Progenitor cell of endocrine pancreas (in vitro differentiated cells): ENCODE results near the gene SRSF2. TPM values are rescaled to one million over a fixed set of nuclear protein-coding genes. Genes with fewer than 3 reads are reported as not detected.
"Not testable (repeated sequence)": the region's sequence is repeated elsewhere in the genome, so short reads cannot be mapped to it uniquely, and the experiment has no call there.

Experiments
- DNase-seq: peaks from one replicate; pipeline ENCODE4 v3.0.0; 2021; ENCODE audit warnings: low spot score; ENCODE audit not compliant: unreplicated experiment
- H3K27ac Mint-ChIP-seq: 2 replicates; pipeline ENCODE4 v1.8.0; 2021; ENCODE audit warnings: mild to moderate bottlenecking, moderate library complexity, mixed read lengths
- H3K27me3 Mint-ChIP-seq: 2 replicates; pipeline ENCODE4 v1.8.0; 2021; ENCODE audit warnings: mixed read lengths
- H3K36me3 Mint-ChIP-seq: 2 replicates; pipeline ENCODE4 v1.8.0; 2022; ENCODE audit warnings: mixed read lengths; ENCODE audit not compliant: insufficient read depth
- H3K4me1 Mint-ChIP-seq: 2 replicates; pipeline ENCODE4 v1.8.0; 2021; ENCODE audit warnings: low read depth, mixed read lengths
- H3K4me3 Mint-ChIP-seq: 2 replicates; pipeline ENCODE4 v1.8.0; 2021; ENCODE audit warnings: low read depth, mild to moderate bottlenecking, moderate library complexity, mixed read lengths
- H3K9me3 Mint-ChIP-seq: 2 replicates; pipeline ENCODE4 v1.8.0; 2021; ENCODE audit warnings: low read depth, mixed read lengths
- total RNA-seq: library from RNA; stranded (reverse); gene quantifications from 2 replicates; pipeline ENCODE4 v1.2.1, GENCODE V29; 2021
- TF ChIP-seq, protein P1 (sequence below): fragments of 200-600 bp; sonication (generic); IDR thresholded peaks from one replicate; pipeline ENCODE4 v1.5.0; 2021; ENCODE audit warnings: antibody characterized with exemption, mild to moderate bottlenecking; ENCODE audit not compliant: unreplicated experiment

Gene SRSF2
- total RNA-seq, 1 donor from 2014 or later, result 265 TPM

DNA sequence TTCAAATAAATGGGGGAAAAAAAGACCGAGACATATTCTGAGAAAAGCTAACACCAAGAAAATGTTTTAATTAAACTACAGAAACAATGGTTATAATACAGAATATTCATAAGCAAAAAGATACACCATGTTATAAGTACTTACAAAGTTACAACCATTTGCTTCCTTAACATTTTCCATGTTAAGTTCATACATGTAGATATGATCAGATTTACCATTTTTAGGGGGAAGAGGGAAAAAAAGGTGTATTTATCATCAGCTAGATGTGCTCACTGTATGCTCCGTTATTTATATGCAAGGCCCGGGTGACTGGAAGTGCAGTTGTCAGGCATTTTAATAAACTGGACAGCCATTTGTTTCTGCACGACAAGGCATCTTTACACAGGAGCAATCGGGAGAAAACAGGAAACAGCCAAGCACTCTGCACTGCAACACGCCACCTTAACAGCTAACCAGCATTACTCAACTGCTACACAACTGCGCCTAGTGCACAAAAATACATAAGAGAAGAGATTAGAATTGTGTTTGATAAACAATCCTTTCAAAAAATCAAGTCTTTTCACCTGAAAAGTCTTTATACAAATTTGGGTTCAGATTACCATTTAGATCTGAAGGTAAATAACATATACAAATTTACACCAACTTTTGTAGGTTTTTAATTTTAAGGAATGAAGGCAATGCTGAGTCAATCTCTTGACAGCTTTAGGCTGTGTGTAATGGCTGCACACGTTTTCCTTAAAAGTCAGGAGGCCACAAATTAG is 2.9 kb downstream of the SRSF2 start:
- Mint-ChIP-seq H3K4me1 (peaks cover 38% of the 10 kb centered on the region), H3K4me3 (peak overlapping the region; percentile 99), H3K36me3 (peaks cover 27% of the 10 kb centered on the region), H3K27me3 (no peaks in the 10 kb centered on the region), H3K9me3 (no peaks in the 10 kb centered on the region), H3K27ac (peak overlapping the region; percentile 76)
- TF ChIP-seq, protein P1, sequence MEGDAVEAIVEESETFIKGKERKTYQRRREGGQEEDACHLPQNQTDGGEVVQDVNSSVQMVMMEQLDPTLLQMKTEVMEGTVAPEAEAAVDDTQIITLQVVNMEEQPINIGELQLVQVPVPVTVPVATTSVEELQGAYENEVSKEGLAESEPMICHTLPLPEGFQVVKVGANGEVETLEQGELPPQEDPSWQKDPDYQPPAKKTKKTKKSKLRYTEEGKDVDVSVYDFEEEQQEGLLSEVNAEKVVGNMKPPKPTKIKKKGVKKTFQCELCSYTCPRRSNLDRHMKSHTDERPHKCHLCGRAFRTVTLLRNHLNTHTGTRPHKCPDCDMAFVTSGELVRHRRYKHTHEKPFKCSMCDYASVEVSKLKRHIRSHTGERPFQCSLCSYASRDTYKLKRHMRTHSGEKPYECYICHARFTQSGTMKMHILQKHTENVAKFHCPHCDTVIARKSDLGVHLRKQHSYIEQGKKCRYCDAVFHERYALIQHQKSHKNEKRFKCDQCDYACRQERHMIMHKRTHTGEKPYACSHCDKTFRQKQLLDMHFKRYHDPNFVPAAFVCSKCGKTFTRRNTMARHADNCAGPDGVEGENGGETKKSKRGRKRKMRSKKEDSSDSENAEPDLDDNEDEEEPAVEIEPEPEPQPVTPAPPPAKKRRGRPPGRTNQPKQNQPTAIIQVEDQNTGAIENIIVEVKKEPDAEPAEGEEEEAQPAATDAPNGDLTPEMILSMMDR, result no peak
- DNase-seq, result no peak

DNA sequence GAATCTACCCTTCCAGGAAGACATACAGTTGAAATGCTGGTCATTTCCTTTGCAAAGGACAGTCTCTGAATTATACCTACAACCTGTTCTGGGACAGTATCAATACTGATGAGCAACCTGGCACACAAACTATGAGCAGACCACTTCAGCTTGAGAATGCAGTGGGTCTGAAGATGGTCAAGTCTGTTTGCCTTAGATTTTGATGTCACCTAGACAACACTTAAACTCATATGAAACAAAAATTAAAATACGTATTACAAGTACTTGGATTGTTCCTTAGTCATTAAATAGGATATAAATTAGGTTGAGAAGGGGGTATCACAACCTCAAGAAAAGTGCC is 3.5 kb downstream of the SRSF2 start:
- Mint-ChIP-seq H3K27ac (peak overlapping the region; percentile 47), H3K4me3 (peak overlapping the region; percentile 99), H3K27me3 (no peaks in the 10 kb centered on the region), H3K36me3 (peaks cover 27% of the 10 kb centered on the region), H3K4me1 (peaks cover 32% of the 10 kb centered on the region), H3K9me3 (no peaks in the 10 kb centered on the region)
- TF ChIP-seq, protein P1, result no peak
- DNase-seq, result no peak

DNA sequence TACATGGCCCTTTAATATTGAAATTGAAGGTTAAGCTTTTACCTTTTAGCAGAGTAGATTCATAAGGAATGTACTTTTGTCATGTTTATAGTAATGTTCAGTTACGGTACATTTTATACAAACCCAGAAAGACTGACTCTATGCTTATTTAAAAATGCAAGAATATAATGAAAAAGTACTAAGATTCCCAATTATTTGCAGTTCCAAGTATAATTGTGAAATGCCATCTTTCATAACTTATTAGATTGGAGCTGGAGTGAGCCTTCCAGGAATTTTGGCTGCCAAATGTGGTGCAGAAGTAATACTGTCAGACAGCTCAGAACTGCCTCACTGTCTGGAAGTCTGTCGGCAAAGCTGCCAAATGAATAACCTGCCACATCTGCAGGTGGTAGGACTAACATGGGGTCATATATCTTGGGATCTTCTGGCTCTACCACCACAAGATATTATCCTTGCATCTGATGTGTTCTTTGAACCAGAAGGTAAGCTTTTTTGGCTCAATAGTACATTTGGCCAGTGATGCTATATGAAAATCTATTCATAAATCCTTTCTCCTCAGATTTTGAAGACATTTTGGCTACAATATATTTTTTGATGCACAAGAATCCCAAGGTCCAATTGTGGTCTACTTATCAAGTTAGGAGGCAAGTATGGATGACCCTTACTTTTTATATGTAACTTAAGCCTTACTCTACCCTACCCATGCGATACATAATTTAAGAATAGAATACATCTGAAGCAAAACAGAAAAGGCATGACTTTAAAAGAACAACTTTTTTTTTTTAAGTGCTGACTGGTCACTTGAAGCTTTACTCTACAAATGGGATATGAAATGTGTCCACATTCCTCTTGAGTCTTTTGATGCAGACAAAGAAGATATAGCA is 4.2 kb downstream of the SRSF2 start:
- H3K4me1 Mint-ChIP-seq, result peaks cover 27% of the 10 kb centered on the region
- H3K36me3 Mint-ChIP-seq, result peaks cover 27% of the 10 kb centered on the region
- peak overlapping the region; percentile 47 for H3K27ac Mint-ChIP-seq
- no peaks in the 10 kb centered on the region for H3K9me3 Mint-ChIP-seq
- H3K4me3 Mint-ChIP-seq, result peak overlapping the region; percentile 99
- no peak for DNase-seq
- no peaks in the 10 kb centered on the region for H3K27me3 Mint-ChIP-seq
- TF ChIP-seq, protein P1, result no peak

DNA sequence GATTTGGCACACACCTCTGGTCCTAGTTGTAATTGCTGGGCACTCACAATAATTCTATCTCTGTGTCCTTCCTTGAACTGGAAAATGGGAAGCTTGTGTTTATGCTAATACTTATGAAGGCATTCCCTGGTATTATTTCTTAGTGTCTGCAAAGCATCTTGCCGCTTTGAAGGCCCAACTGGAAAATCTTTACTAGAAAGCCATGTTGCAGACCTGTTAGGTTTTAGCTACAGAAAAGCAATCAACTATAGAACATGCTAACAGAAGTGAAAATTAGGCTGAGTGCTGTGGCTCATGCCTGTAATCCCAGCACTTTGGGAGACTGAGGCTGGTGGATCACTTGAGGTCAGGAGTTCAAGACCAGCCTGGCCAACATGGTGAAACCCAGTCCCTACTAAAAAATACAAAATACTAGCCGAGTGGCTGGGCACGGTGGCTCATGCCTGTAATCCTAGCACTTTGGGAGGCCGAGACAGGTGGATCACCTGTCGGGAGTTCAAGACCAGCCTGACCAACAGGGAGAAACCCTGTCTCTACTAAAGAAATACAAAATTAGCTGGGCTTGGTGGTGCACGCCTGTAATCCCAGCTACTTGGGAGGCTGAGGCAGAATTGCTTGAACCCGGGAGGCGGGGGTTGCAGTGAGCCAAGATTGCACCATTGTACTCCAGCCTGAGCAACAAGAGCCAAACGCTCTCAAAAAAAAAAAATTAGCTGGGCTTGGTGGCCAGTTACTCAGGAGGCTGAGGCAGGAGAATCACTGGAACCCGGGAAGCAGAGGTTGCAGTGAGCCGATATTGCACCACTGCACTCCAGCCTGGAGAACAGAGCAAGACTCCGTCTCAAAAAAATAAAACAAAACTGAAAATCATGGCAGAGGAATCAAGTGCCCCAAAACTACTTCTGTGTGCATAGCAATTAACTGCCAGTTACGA is 5.1 kb downstream of the SRSF2 start:
- H3K27me3 Mint-ChIP-seq, H3K27ac Mint-ChIP-seq, H3K9me3 Mint-ChIP-seq, DNase-seq, H3K4me3 Mint-ChIP-seq: not testable (repeated sequence)
- peaks cover 27% of the 10 kb centered on the region for H3K36me3 Mint-ChIP-seq
- peaks cover 32% of the 10 kb centered on the region for H3K4me1 Mint-ChIP-seq

DNA sequence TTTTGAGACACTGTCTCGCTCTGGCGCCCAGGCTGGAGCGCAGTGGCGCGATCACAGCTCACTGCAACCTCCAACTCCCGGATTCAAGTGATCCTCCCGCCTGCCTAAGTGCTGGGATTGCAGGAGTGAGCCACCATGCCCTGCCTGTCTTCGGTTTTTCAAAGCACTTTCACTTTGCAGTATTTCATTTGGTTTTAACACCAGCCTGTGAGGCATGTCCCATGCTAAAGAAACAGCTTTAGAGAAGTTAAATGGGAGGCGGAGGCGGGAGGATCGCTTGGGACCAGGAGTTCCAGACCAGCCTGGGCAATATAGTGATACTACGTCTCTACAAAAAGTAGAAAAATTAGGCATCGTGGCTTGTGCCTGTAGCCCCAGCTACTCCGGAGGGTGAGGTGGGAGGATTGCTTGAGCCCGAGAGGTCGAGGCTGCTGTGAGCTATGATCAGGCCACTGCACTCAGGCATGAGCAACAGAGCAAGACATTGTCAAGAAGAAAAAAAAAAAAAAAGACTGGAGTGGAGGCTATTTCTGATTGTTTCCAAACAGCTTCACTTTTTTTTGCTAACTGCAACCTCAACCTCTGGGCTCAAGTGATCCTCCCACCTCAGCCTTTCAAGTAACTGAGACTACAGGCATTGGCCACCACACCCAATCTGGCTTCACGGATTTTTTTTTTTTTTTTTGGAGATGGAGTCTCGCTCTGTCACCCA is 9.2 kb downstream of the SRSF2 start:
- peaks cover 14% of the 10 kb centered on the region for H3K4me1 Mint-ChIP-seq
- no peaks in the 10 kb centered on the region for H3K27me3 Mint-ChIP-seq
- TF ChIP-seq, protein P1, result no peak
- H3K36me3 Mint-ChIP-seq, result peaks cover 5% of the 10 kb centered on the region
- no peak for DNase-seq
- H3K9me3 Mint-ChIP-seq, result no peaks in the 10 kb centered on the region
- H3K27ac Mint-ChIP-seq, result peak overlapping the region; percentile 98
- peak overlapping the region; percentile 95 for H3K4me3 Mint-ChIP-seq
